Measurements from ENCODE around the gene RUNX1.

- TF ChIP-seq, protein P1, sequence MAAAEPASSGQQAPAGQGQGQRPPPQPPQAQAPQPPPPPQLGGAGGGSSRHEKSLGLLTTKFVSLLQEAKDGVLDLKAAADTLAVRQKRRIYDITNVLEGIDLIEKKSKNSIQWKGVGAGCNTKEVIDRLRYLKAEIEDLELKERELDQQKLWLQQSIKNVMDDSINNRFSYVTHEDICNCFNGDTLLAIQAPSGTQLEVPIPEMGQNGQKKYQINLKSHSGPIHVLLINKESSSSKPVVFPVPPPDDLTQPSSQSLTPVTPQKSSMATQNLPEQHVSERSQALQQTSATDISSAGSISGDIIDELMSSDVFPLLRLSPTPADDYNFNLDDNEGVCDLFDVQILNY (CRISPR knock-in tag; conservative IDR thresholded peaks at IDR 0.05), result no peak
- no peak for TF ChIP-seq CTCF (CRISPR knock-in tag; IDR thresholded peaks at IDR 0.05)
- no peak for TF ChIP-seq ARNTL (CRISPR knock-in tag; IDR thresholded peaks at IDR 0.05)
- no peak for TF ChIP-seq POLR2A (IDR thresholded peaks at IDR 0.05; ENCODE audit: insufficient read depth in 1 of 2, low read depth in 2 of 2, low read length in 2 of 2)
- TF ChIP-seq EZH2 (conservative IDR thresholded peaks at IDR 0.05; ENCODE audit: low read depth, low read length), result no peak
Observed at GRCh38 chr21:34916446-34916845, 132.7 kb downstream of the RUNX1 start.

All from HepG2 (cell line).